Spleen (tissue), 7 donors: Measurements from ENCODE around the gene DCP2.

Experiments
- POLR2A ChIP-seq, 3 donors: fragments of 450-650 bp; IDR thresholded peaks; one replicate each; pipeline ENCODE4 v1.5.1; 2017; ENCODE audit warnings: antibody characterized with exemption in 3 of 3, mild to moderate bottlenecking in 1 of 3
- TF ChIP-seq, protein P1 (sequence below), 11 experiments: fragments of 200-600 bp in 7 of 11; fragments of 450-650 bp in 4 of 11; sonication (generic) in 4 of 11; IDR thresholded peaks in 8 of 11; conservative IDR thresholded peaks in 3 of 11; 1 replicate in 7 of 11; 2 replicates in 4 of 11; pipeline versions ENCODE4 v1.4.0 to v1.8.0; 2016 to 2021; ENCODE audit warnings: antibody characterized with exemption in 11 of 11, inconsistent platforms in 4 of 11, mild to moderate bottlenecking in 1 of 11
- donor health status: DM: no; HTN: no; CAD: no; lungs with moderate emphysema.
- donor health status: DM: no; HTN: no; CAD: no.
- donor health status: DM: no; HTN: no; CAD: no.

DNA sequence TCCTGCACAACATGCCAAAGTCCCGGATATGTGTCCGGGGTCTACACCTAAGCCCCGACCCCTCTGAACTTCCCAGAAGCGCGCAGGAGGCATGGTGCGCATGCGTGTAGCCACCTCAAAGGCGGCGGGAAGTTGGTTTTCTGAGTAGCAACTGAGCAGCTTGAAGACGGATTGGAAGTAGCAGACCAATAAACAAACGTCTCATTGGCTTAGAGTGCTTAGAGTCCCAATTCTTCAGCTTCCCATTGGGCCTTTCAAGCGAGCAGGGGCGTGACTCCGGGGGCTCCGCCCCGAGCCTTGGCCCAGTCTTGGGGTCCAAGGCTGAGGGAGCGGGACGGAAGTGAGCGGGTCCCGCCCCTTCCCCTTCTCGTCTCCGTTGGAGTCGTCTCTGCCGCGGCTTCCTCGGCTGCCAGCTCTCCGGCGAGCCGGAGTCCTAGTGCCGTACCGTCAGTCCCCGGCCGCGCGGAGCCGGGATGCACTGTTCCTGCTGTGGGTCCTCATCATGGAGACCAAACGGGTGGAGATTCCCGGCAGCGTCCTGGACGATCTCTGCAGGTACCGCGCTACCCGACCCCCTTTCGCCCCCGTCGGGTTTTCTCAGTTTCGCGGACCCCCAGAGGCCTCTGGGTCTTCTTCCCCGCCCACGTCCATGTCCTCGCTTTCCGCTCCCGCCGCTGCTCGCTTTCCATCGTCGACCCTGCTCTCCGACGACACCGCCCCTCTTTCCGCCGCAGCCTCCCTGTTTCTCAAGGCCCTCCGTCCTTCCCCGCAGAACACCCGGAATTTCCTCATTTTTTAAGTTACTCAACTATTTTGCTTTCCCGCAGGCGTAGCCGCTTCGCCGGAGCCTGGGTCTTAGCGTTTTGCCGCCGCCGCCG, at the start of gene DCP2:
- TF ChIP-seq, protein P1, sequence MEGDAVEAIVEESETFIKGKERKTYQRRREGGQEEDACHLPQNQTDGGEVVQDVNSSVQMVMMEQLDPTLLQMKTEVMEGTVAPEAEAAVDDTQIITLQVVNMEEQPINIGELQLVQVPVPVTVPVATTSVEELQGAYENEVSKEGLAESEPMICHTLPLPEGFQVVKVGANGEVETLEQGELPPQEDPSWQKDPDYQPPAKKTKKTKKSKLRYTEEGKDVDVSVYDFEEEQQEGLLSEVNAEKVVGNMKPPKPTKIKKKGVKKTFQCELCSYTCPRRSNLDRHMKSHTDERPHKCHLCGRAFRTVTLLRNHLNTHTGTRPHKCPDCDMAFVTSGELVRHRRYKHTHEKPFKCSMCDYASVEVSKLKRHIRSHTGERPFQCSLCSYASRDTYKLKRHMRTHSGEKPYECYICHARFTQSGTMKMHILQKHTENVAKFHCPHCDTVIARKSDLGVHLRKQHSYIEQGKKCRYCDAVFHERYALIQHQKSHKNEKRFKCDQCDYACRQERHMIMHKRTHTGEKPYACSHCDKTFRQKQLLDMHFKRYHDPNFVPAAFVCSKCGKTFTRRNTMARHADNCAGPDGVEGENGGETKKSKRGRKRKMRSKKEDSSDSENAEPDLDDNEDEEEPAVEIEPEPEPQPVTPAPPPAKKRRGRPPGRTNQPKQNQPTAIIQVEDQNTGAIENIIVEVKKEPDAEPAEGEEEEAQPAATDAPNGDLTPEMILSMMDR (IDR thresholded peaks at IDR 0.05 in 8 of 11, conservative IDR thresholded peaks at IDR 0.05 in 3 of 11), result peak in 2 of 11 experiments; percentile 11 to 36
- TF ChIP-seq POLR2A (IDR thresholded peaks at IDR 0.05), result peak in 2 of 3 donors; percentile 20 to 75
